ENCODE results near the gene BCDIN3D. TPM values are rescaled to one million over a fixed set of nuclear protein-coding genes. Genes with fewer than 3 reads are reported as not detected.
A peak's percentile ranks its signal among the peaks of the same experiment; 100 is the strongest.

The BCDIN3D gene
- total and polyA plus RNA-seq, 10 donors = 3.3 to 7.4 (median 5.2) TPM

GRCh38 chr12:49801141-49802063 is 41.5 kb downstream of the BCDIN3D start:
- DNase-seq = no peak
- Histone ChIP-seq H3K27me3 (replicated peaks in 1 of 7) (no peaks in the 10 kb centered on the region), H3K4me3 (no peak overlapping the region), H3K4me1 (peaks cover 0 to 13% (median 0%) of the 10 kb centered on the region in 6 donors), H3K27ac (no peak overlapping the region), H3K36me3 (peaks cover 0 to 100% (median 79%) of the 10 kb centered on the region in 6 donors), H3K9me3 (no peaks in the 10 kb centered on the region)
- TF ChIP-seq POLR2A (IDR thresholded peaks at IDR 0.05) = no peak
- no peak for TF ChIP-seq POLR2AphosphoS5 (IDR thresholded peaks at IDR 0.05)
- no peak for TF ChIP-seq CTCF (IDR thresholded peaks at IDR 0.05 in 8 of 11, conservative IDR thresholded peaks at IDR 0.05 in 3 of 11)
- WGBS, 5 donors = 89 to 96% (median 95%) methylated on average over 16 to 17 of the region's 17 CpGs
- intact Hi-C loops (cut with DNase I; ENCODE audit: low total_unique reads) = no loop called here

DNA sequence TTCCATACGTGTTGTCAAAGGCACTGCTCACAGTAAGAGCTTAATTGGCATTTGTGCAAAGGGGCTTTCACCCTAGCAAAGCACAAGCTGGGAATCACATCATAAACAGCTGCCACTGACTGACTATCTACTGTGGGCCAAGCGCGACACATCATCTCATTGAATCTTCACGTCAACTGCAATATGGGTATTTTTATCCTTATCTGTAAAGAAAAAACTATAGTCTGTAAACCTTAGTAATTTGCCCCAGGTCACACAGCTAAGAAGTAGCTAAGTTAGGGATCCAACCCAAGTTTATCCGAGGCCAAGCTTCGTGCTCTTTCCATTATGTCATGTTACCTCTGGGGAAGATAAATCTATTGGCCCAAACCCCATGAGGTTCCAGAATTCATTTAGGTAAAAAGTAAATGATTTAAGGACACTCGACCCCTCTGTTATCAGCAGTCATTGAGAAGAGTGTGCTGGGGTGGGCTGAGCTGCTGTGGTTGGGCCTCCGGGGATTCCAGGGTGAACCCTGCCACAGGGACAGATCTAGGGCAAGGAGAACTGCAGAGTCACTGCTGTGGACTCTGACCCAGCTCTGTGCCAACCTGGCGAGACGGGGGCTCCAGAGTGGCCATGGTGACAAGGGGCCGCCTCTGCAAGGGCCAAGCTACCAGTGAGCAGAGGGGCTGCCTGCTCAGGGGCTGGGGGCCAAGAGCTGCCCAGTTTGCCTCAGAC is 42.3 kb downstream of the BCDIN3D start:
- Histone ChIP-seq H3K4me1 (peaks cover 0 to 13% (median 0%) of the 10 kb centered on the region in 6 donors), H3K4me3 (no peak overlapping the region), H3K27me3 (replicated peaks in 1 of 7) (no peaks in the 10 kb centered on the region), H3K27ac (no peak overlapping the region), H3K36me3 (peaks cover 0 to 100% (median 80%) of the 10 kb centered on the region in 6 donors), H3K9me3 (no peaks in the 10 kb centered on the region)
- no peak for TF ChIP-seq POLR2AphosphoS5 (IDR thresholded peaks at IDR 0.05)
- no peak for TF ChIP-seq POLR2A (IDR thresholded peaks at IDR 0.05)
- no peak for TF ChIP-seq CTCF (IDR thresholded peaks at IDR 0.05 in 8 of 11, conservative IDR thresholded peaks at IDR 0.05 in 3 of 11)
- no peak for DNase-seq
- 88 to 93% (median 92%) methylated on average over 8 to 11 of the region's 11 CpGs for WGBS, 5 donors
- intact Hi-C loops (cut with DNase I; ENCODE audit: low total_unique reads) = no loop called here

- intact Hi-C loops (cut with DNase I; ENCODE audit: low total_unique reads) = no loop called here
- H3K27ac ChIP-seq = no peak overlapping the region
- TF ChIP-seq POLR2A (IDR thresholded peaks at IDR 0.05) (no peak), CTCF (IDR thresholded peaks at IDR 0.05 in 8 of 11, conservative IDR thresholded peaks at IDR 0.05 in 3 of 11) (no peak), POLR2AphosphoS5 (IDR thresholded peaks at IDR 0.05) (no peak)
- H3K27me3 ChIP-seq (replicated peaks in 1 of 7) = no peaks in the 10 kb centered on the region
- H3K36me3 ChIP-seq = peaks cover 0 to 99% (median 74%) of the 10 kb centered on the region in 6 donors
- no peak overlapping the region for H3K4me3 ChIP-seq
- no peak for DNase-seq
- 86 to 95% (median 90%) methylated on average over 2 of the region's 2 CpGs for WGBS, 5 donors
- no peaks in the 10 kb centered on the region for H3K9me3 ChIP-seq
- peaks cover 0 to 13% (median 0%) of the 10 kb centered on the region in 6 donors for H3K4me1 ChIP-seq
Observed at GRCh38 chr12:49798934-49799333, 44.0 kb downstream of the BCDIN3D start.

DNA sequence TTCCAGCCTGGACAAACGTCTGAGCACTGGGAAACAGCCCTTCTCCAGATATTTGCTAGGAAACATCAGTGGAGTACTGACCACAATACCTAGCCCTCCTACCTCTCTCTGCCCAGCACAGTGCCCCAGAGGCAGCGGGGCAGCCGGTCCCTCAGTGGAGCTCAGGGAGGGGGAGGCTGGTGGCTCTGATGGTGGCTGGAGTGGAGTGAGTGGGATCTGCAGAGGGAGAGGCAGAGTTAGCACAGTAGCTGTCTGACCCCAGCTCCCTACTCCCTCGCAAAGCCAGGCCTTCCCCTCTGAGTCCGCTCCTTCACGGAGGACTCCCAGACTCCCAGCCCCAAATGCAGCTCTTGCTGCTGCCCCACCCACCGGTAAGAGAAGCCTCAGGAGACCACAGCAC is 44.7 kb downstream of the BCDIN3D start:
- Histone ChIP-seq H3K4me1 (peaks cover 0 to 13% (median 0%) of the 10 kb centered on the region in 6 donors), H3K27ac (peak overlapping the region in 2 of 8 donors; percentile 80 to 88), H3K36me3 (peaks cover 0 to 99% (median 67%) of the 10 kb centered on the region in 6 donors), H3K9me3 (no peaks in the 10 kb centered on the region), H3K27me3 (replicated peaks in 1 of 7) (no peaks in the 10 kb centered on the region), H3K4me3 (no peak overlapping the region)
- intact Hi-C loops (cut with DNase I; ENCODE audit: low total_unique reads) = no loop called here
- no peak for DNase-seq
- TF ChIP-seq CTCF (IDR thresholded peaks at IDR 0.05 in 8 of 11, conservative IDR thresholded peaks at IDR 0.05 in 3 of 11) = no peak
- no peak for TF ChIP-seq POLR2A (IDR thresholded peaks at IDR 0.05)
- no peak for TF ChIP-seq POLR2AphosphoS5 (IDR thresholded peaks at IDR 0.05)
- WGBS, 5 donors = 76 to 94% (median 88%) methylated on average over 3 to 7 of the region's 7 CpGs

All from spleen (tissue), 11 donors.